UCSD-AML1 (cell line): ENCODE results near the gene CNDP2.
"Not testable (repeated sequence)": the region's sequence is repeated elsewhere in the genome, so short reads cannot be mapped to it uniquely, and the experiment has no call there.

Source experiments
- DNase-seq: peaks from one replicate; lab custom pipeline; 2025; ENCODE audit not compliant: unreplicated experiment; lab: John Stamatoyannopoulos, UW

The CNDP2 gene

GRCh38 chr18:74516271-74517235, 20.4 kb downstream of the CNDP2 start:
- no peak for DNase-seq

- DNase-seq: no peak
Observed at GRCh38 chr18:74517236-74517630, 21.1 kb downstream of the CNDP2 start.

GRCh38 chr18:74518456-74519295, 22.5 kb downstream of the CNDP2 start:
- DNase-seq: no peak

- no peak for DNase-seq
Observed at GRCh38 chr18:74519320-74520095, 23.3 kb downstream of the CNDP2 start.

- DNase-seq: no peak
Observed at GRCh38 chr18:74520096-74520833, 24.1 kb downstream of the CNDP2 start.

GRCh38 chr18:74521068-74521725, 25.0 kb downstream of the CNDP2 start:
- no peak for DNase-seq

- DNase-seq: no peak
Observed at GRCh38 chr18:74522635-74523548, 26.7 kb downstream of the CNDP2 start.

GRCh38 chr18:74524097-74524496, 27.9 kb downstream of the CNDP2 start:
- no peak for DNase-seq

GRCh38 chr18:74524915-74525314, 28.8 kb downstream of the CNDP2 start:
- DNase-seq: not testable (repeated sequence)

- no peak for DNase-seq
Observed at GRCh38 chr18:74525741-74526140, 29.6 kb downstream of the CNDP2 start.

- DNase-seq: no peak
Observed at GRCh38 chr18:74526488-74526887, 30.3 kb downstream of the CNDP2 start.

GRCh38 chr18:74528478-74528877, 32.3 kb downstream of the CNDP2 start:
- no peak for DNase-seq

- no peak for DNase-seq
Observed at GRCh38 chr18:74528913-74529312, 32.8 kb downstream of the CNDP2 start.

- DNase-seq: no peak
Observed at GRCh38 chr18:74529378-74529777, 33.2 kb downstream of the CNDP2 start.

- no peak for DNase-seq
Observed at GRCh38 chr18:74529811-74530583, 33.8 kb downstream of the CNDP2 start.

GRCh38 chr18:74530584-74530862, 34.4 kb downstream of the CNDP2 start:
- no peak for DNase-seq

GRCh38 chr18:74531043-74531442, 34.9 kb downstream of the CNDP2 start:
- no peak for DNase-seq

GRCh38 chr18:74532511-74533025, 36.4 kb downstream of the CNDP2 start:
- no peak for DNase-seq
